IMR-90 (cell line): ENCODE results near the gene KAZN. TPM values are rescaled to one million over a fixed set of nuclear protein-coding genes. Genes with fewer than 3 reads are reported as not detected.

Experiments
- ATAC-seq: fragments of 200-7000 bp; cut with Tn5 transposase; 2 replicates; pipeline ENCODE4 v1.9.1; 2020; ENCODE audit warnings: low read depth, mild to moderate bottlenecking, moderate library complexity
- BruUV-seq: library from RNA; stranded (reverse); fragments of 400-500 nt; replicated peaks from 2 replicates; lab custom pipeline; 2021; lab: Mats Ljungman, UMichigan
- CTCF ChIA-PET: fragments of 300-600 bp; formaldehyde crosslinking; extraction: SDS; loops from one replicate; lab custom pipeline; 2021; ENCODE audit warnings: antibody characterized with exemption; lab: Yijun Ruan, JAX
- POLR2A ChIA-PET: fragments of 300-600 bp; sonication (Branson Sonifier 250); formaldehyde crosslinking; loops from one replicate; lab custom pipeline; 2022; ENCODE audit warnings: antibody characterized with exemption; ENCODE audit not compliant: unreplicated experiment; lab: Charles Lee
- DNase-seq: peaks from one replicate; pipeline ENCODE4 v3.0.0; 2013
- H2AFZ ChIP-seq: replicated peaks from 2 replicates; pipeline ENCODE3; 2013; ENCODE audit warnings: low read length, mild to moderate bottlenecking; ENCODE audit not compliant: poor library complexity
- H2AK5ac ChIP-seq: 2 replicates; pipeline ENCODE4 v1.6.1; 2013; ENCODE audit warnings: low read depth, low read length, inconsistent platforms
- H2AK9ac ChIP-seq: replicated peaks from 2 replicates; pipeline ENCODE3; 2013; ENCODE audit warnings: mild to moderate bottlenecking, low read depth, low read length, moderate library complexity; ENCODE audit not compliant: poor library complexity
- H2BK120ac ChIP-seq: 2 replicates; pipeline ENCODE4 v1.6.1; 2013; ENCODE audit warnings: low read depth, low read length, inconsistent platforms
- H2BK15ac ChIP-seq: 3 replicates; pipeline ENCODE4 v1.6.1; 2013; ENCODE audit warnings: low read depth, low read length, inconsistent platforms
- H2BK20ac ChIP-seq: 2 replicates; pipeline ENCODE4 v1.6.1; 2013; ENCODE audit warnings: low read depth, mild to moderate bottlenecking, inconsistent platforms, low read length, moderate library complexity
- H2BK5ac ChIP-seq: 2 replicates; pipeline ENCODE4 v1.6.1; 2013; ENCODE audit warnings: mild to moderate bottlenecking, low read depth, low read length, inconsistent platforms; ENCODE audit not compliant: poor library complexity, severe bottlenecking
- H3K14ac ChIP-seq: replicated peaks from 2 replicates; pipeline ENCODE4 v1.6.1; 2013; ENCODE audit warnings: low read depth, low read length, inconsistent platforms
- H3K18ac ChIP-seq: 2 replicates; pipeline ENCODE4 v1.6.1; 2013; ENCODE audit warnings: low read depth, low read length, control low read depth
- H3K23ac ChIP-seq: 2 replicates; pipeline ENCODE4 v1.6.1; 2013; ENCODE audit warnings: low read depth, low read length, inconsistent platforms
- H3K27ac ChIP-seq: 2 replicates; pipeline ENCODE4 v1.5.1; 2013; ENCODE audit warnings: mild to moderate bottlenecking, control low read depth, low read length; ENCODE audit not compliant: insufficient read depth
- H3K27me3 ChIP-seq: 2 replicates; pipeline ENCODE4 v1.6.1; 2013; ENCODE audit warnings: low read length; ENCODE audit not compliant: control insufficient read depth, insufficient read depth
- H3K36me3 ChIP-seq: 2 replicates; pipeline ENCODE4 v1.6.1; 2013; ENCODE audit warnings: low read length, mixed read lengths; ENCODE audit not compliant: control insufficient read depth, insufficient read depth
- H3K4ac ChIP-seq: 2 replicates; pipeline ENCODE4 v1.6.1; 2013; ENCODE audit warnings: low read depth, low read length, inconsistent platforms
- H3K4me1 ChIP-seq: 2 replicates; pipeline ENCODE4 v1.6.1; 2013; ENCODE audit warnings: low read length, mixed read lengths; ENCODE audit not compliant: control insufficient read depth, insufficient read depth
- H3K4me2 ChIP-seq: 2 replicates; pipeline ENCODE4 v1.6.1; 2013; ENCODE audit warnings: low read depth, mild to moderate bottlenecking, control low read depth, low read length, moderate library complexity
- H3K4me3 ChIP-seq: 2 replicates; pipeline ENCODE4 v1.5.1; 2013; ENCODE audit warnings: low read depth, mild to moderate bottlenecking, control low read depth, low read length, moderate library complexity; ENCODE audit not compliant: insufficient read depth
- H3K56ac ChIP-seq: 2 replicates; pipeline ENCODE4 v1.6.1; 2013; ENCODE audit warnings: low read length, inconsistent platforms; ENCODE audit not compliant: insufficient read depth; ENCODE audit errors: extremely low read depth
- H3K79me1 ChIP-seq, 2 experiments: 2 replicates each; pipeline ENCODE4 v1.6.1; 2013; ENCODE audit warnings: low read length in 2 of 2, inconsistent platforms in 1 of 2, low read depth in 1 of 2
- H3K9ac ChIP-seq: 2 replicates; pipeline ENCODE4 v1.6.1; 2013; ENCODE audit warnings: low read depth, low read length, control low read depth
- H3K9me1 ChIP-seq: 2 replicates; pipeline ENCODE4 v1.6.1; 2013; ENCODE audit warnings: low read length, inconsistent platforms; ENCODE audit not compliant: insufficient read depth
- H3K9me3 ChIP-seq: 2 replicates; pipeline ENCODE4 v1.6.1; 2013; ENCODE audit warnings: low read length; ENCODE audit not compliant: control insufficient read depth, insufficient read depth
- H4K20me1 ChIP-seq: 2 replicates; pipeline ENCODE4 v1.6.1; 2013; ENCODE audit warnings: low read length, inconsistent platforms; ENCODE audit not compliant: insufficient read depth
- H4K5ac ChIP-seq: 2 replicates; pipeline ENCODE4 v1.6.1; 2013; ENCODE audit warnings: mild to moderate bottlenecking, low read depth, low read length, control low read depth
- H4K8ac ChIP-seq, 2 experiments: 2 replicates each; pipeline ENCODE4 v1.6.1; 2013; ENCODE audit warnings: low read depth in 2 of 2, low read length in 2 of 2, control low read depth in 1 of 2, inconsistent platforms in 1 of 2
- H4K91ac ChIP-seq: 2 replicates; pipeline ENCODE4 v1.6.1; 2013; ENCODE audit warnings: low read depth, low read length, inconsistent platforms; ENCODE audit not compliant: insufficient read depth
- CEBPB ChIP-seq: IDR thresholded peaks from 2 replicates; pipeline ENCODE4 v1.6.1; 2012; ENCODE audit warnings: low read depth, low read length, improper control_type of control experiment
- RCOR1 ChIP-seq: IDR thresholded peaks from 2 replicates; pipeline ENCODE4 v1.6.1; 2012; ENCODE audit warnings: mild to moderate bottlenecking, low read length, improper control_type of control experiment; ENCODE audit not compliant: insufficient replicate concordance
- WGBS, 2 experiments: methylation state at CpG; one replicate each; pipeline versions ENCODE4 v1.1.5 to v1.1.7; 2013; ENCODE audit warnings: missing lambda C conversion rate in 2 of 2; ENCODE audit not compliant: insufficient read length in 1 of 2; ENCODE audit errors: extremely low coverage in 2 of 2; 5-methylcytosine and 5-hydroxymethylcytosine counted together
- dilution Hi-C: fragments of 300-500 bp; cut with HindIII; formaldehyde crosslinking; loops from one replicate; pipeline ENCODE4 v1.14.3; 2018; ENCODE audit warnings: low sequenced_read_pairs; ENCODE audit not compliant: unreplicated experiment
- in situ Hi-C: fragments of 300-500 bp; cut with MboI; formaldehyde crosslinking; loops from 3 replicates; pipeline ENCODE4 v1.14.3; 2019; ENCODE audit warnings: low sequenced_read_pairs, inconsistent platforms, mixed read lengths
- intact Hi-C: fragments of 100-400 bp; cut with micrococcal nuclease; formaldehyde crosslinking; loops from 2 replicates; pipeline ENCODE4 v1.10.0; 2022
- polyA plus RNA-seq, 3 experiments: library from polyadenylated mRNA; depleted of rRNA; stranded (reverse); fragments of >200 nt; gene quantifications; 2 replicates each; pipeline ENCODE4 v1.2.3, GENCODE V29; 2012; ENCODE audit warnings: low replicate concordance in 1 of 3
- total RNA-seq: library from RNA; depleted of rRNA; stranded (reverse); fragments of >200 nt; gene quantifications from 2 replicates; pipeline ENCODE4 v1.2.3, GENCODE V29; 2012

The KAZN gene
- total and polyA plus RNA-seq, 2 of the 4 experiments (the other 2 are of a cell fraction) = 5.2 to 10.5 TPM

- peaks cover 17 to 27% of the 10 kb centered on the region in 2 experiments for H3K79me1 ChIP-seq
- no peak overlapping the region for H4K91ac ChIP-seq
- no peak overlapping the region for H3K4ac ChIP-seq
- BruUV-seq = no TSS peak
- no peaks in the 10 kb centered on the region for H3K27me3 ChIP-seq
- in situ Hi-C loops = no loop called here
- no peak overlapping the region for H2BK20ac ChIP-seq
- no peak overlapping the region for H2AFZ ChIP-seq
- WGBS, 2 experiments = 74% methylated on average over 2 of the region's 7 CpGs; no CpG with 5 or more reads in 1 of the 2 experiments
- CTCF ChIA-PET = interaction anchor here (1.7 kb wide), 1 partner anchor 10 kb away, joined by 6 read pairs; no protein-coding TSS in a partner anchor
- dilution Hi-C loops = no loop called here
- no peak overlapping the region for H2BK15ac ChIP-seq
- DNase-seq (no peak), ATAC-seq (peak; percentile 35; the same call in 1 of the 2 replicates)
- H3K9ac ChIP-seq = no peak overlapping the region
- peaks cover 2% of the 10 kb centered on the region for H3K4me1 ChIP-seq
- no peak overlapping the region for H2AK9ac ChIP-seq
- H3K4me2 ChIP-seq = no peak overlapping the region
- H3K27ac ChIP-seq = no peak overlapping the region
- no peaks in the 10 kb centered on the region for H3K9me3 ChIP-seq
- no peak overlapping the region for H3K4me3 ChIP-seq
- H2BK120ac ChIP-seq = no peak overlapping the region
- TF ChIP-seq RCOR1 (no peak), CEBPB (peak; percentile 72)
- H3K14ac ChIP-seq = no peak overlapping the region
- H3K18ac ChIP-seq = no peak overlapping the region
- no peak overlapping the region for H3K56ac ChIP-seq
- intact Hi-C loops = no loop called here
- no peak overlapping the region for H3K23ac ChIP-seq
- POLR2A ChIA-PET = no interaction called here
- H3K9me1 ChIP-seq = no peaks in the 10 kb centered on the region; the same call in 1 of the 2 replicates
- no peak overlapping the region for H4K5ac ChIP-seq
- H4K20me1 ChIP-seq = peaks cover 15% of the 10 kb centered on the region
- H2AK5ac ChIP-seq = no peak overlapping the region
- H4K8ac ChIP-seq = no peak overlapping the region
- no peak overlapping the region for H2BK5ac ChIP-seq
- H3K36me3 ChIP-seq = no peaks in the 10 kb centered on the region
Measured at GRCh38 chr1:15017120-15017519, 418.6 kb downstream of the KAZN start.
